Glomerular visceral epithelial cell (primary cell): ENCODE data around the gene APC2.

Source experiments
- DNase-seq: peaks from one replicate; pipeline ENCODE4 v3.0.0-alpha.2; 2016; ENCODE audit errors: extremely low spot score

The APC2 gene

GRCh38 chr19:1449467-1450442, at the start of gene APC2:
APC2 (plus strand) TSS chr19:1450121; CDS start chr19:1453002, 2,881 bp downstream.
- DNase-seq, result no peak

GRCh38 chr19:1400281-1401137, 49.4 kb upstream of the APC2 start:
- no peak for DNase-seq

- peak; percentile 52 for DNase-seq
Observed at GRCh38 chr19:1401138-1401888, 48.6 kb upstream of the APC2 start, which contains the start of gene GAMT. GAMT (minus strand) TSS chr19:1401542; CDS start chr19:1401476, 66 bp downstream.

GRCh38 chr19:1401889-1402217, 48.1 kb upstream of the APC2 start:
- DNase-seq, result no peak

GRCh38 chr19:1402411-1403070, 47.4 kb upstream of the APC2 start:
- DNase-seq, result no peak

- DNase-seq, result peak; percentile 99
Observed at GRCh38 chr19:1406774-1407527, 43.0 kb upstream of the APC2 start.

GRCh38 chr19:1407528-1408299, 42.2 kb upstream of the APC2 start, which contains the start of gene DAZAP1:
DAZAP1 (plus strand) TSS chr19:1407586; CDS start chr19:1407774, 188 bp downstream.
- no peak for DNase-seq

- peak; percentile 57 for DNase-seq
Observed at GRCh38 chr19:1408300-1409203, 41.4 kb upstream of the APC2 start.

- no peak for DNase-seq
Observed at GRCh38 chr19:1409204-1410005, 40.5 kb upstream of the APC2 start.

GRCh38 chr19:1410136-1410786, 39.7 kb upstream of the APC2 start:
- peak; percentile 87 for DNase-seq

- DNase-seq, result no peak
Observed at GRCh38 chr19:1410789-1411188, 39.1 kb upstream of the APC2 start.

GRCh38 chr19:1411255-1412191, 38.4 kb upstream of the APC2 start:
- DNase-seq, result no peak

- no peak for DNase-seq
Observed at GRCh38 chr19:1412323-1412923, 37.5 kb upstream of the APC2 start.

- DNase-seq, result no peak
Observed at GRCh38 chr19:1412995-1413800, 36.7 kb upstream of the APC2 start.
